ENCODE results near the gene TBC1D7.

The TBC1D7 gene

DNA sequence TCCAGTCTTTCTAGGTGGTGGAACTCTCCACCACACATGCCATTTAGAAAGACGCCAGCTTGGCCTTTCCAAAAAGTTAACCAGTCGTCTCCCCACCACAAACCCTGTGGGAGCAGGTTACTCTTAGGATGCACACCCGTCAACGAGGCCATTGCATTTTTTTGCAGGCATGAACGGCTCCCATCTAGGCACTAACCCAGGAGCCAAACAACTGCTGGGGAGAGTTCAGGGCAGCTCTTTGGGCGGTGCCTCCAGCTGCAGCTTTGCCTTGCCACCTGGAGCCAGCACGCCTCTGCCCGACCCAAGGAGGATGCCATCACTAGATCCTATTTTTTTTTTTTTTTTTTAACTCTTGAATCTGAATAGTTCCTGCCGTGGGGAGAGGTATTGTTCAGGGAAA, 39.9 kb downstream of the TBC1D7 start:
- no peak overlapping the region for H3K4me3 ChIP-seq (ENCODE audit: low read depth, low read length)
- DNase-seq (ENCODE audit: low read depth): no peak
- TF ChIP-seq, protein P1, sequence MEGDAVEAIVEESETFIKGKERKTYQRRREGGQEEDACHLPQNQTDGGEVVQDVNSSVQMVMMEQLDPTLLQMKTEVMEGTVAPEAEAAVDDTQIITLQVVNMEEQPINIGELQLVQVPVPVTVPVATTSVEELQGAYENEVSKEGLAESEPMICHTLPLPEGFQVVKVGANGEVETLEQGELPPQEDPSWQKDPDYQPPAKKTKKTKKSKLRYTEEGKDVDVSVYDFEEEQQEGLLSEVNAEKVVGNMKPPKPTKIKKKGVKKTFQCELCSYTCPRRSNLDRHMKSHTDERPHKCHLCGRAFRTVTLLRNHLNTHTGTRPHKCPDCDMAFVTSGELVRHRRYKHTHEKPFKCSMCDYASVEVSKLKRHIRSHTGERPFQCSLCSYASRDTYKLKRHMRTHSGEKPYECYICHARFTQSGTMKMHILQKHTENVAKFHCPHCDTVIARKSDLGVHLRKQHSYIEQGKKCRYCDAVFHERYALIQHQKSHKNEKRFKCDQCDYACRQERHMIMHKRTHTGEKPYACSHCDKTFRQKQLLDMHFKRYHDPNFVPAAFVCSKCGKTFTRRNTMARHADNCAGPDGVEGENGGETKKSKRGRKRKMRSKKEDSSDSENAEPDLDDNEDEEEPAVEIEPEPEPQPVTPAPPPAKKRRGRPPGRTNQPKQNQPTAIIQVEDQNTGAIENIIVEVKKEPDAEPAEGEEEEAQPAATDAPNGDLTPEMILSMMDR (IDR thresholded peaks at IDR 0.05; ENCODE audit: control insufficient read depth, extremely low read depth, insufficient read depth): no peak

- no peak overlapping the region for H3K4me3 ChIP-seq (ENCODE audit: low read depth, low read length)
- TF ChIP-seq, protein P1 (IDR thresholded peaks at IDR 0.05; ENCODE audit: control insufficient read depth, extremely low read depth, insufficient read depth): no peak
- no peak for DNase-seq (ENCODE audit: low read depth)
These were observed 41.2 kb downstream of the TBC1D7 start for GRCh38 chr6:13287104-13287503.

GRCh38 chr6:13286181-13286580, 42.2 kb downstream of the TBC1D7 start:
- TF ChIP-seq, protein P1 (IDR thresholded peaks at IDR 0.05; ENCODE audit: control insufficient read depth, extremely low read depth, insufficient read depth): no peak
- no peak for DNase-seq (ENCODE audit: low read depth)
- no peak overlapping the region for H3K4me3 ChIP-seq (ENCODE audit: low read depth, low read length)

- H3K4me3 ChIP-seq (ENCODE audit: low read depth, low read length): no peak overlapping the region
- TF ChIP-seq, protein P1 (IDR thresholded peaks at IDR 0.05; ENCODE audit: control insufficient read depth, extremely low read depth, insufficient read depth): no peak
- no peak for DNase-seq (ENCODE audit: low read depth)
These were observed 42.6 kb downstream of the TBC1D7 start for GRCh38 chr6:13285705-13286104.

- TF ChIP-seq, protein P1 (IDR thresholded peaks at IDR 0.05; ENCODE audit: control insufficient read depth, extremely low read depth, insufficient read depth): no peak
- no peak for DNase-seq (ENCODE audit: low read depth)
- no peak overlapping the region for H3K4me3 ChIP-seq (ENCODE audit: low read depth, low read length)
These were observed 43.7 kb downstream of the TBC1D7 start for GRCh38 chr6:13284646-13285045.

GRCh38 chr6:13283331-13283730, 45.0 kb downstream of the TBC1D7 start:
- TF ChIP-seq, protein P1 (IDR thresholded peaks at IDR 0.05; ENCODE audit: control insufficient read depth, extremely low read depth, insufficient read depth): no peak
- DNase-seq (ENCODE audit: low read depth): no peak
- H3K4me3 ChIP-seq (ENCODE audit: low read depth, low read length): no peak overlapping the region

GRCh38 chr6:13282393-13283069, 45.8 kb downstream of the TBC1D7 start:
- TF ChIP-seq, protein P1 (IDR thresholded peaks at IDR 0.05; ENCODE audit: control insufficient read depth, extremely low read depth, insufficient read depth): no peak
- DNase-seq (ENCODE audit: low read depth): no peak
- H3K4me3 ChIP-seq (ENCODE audit: low read depth, low read length): no peak overlapping the region

All from LNCaP clone FGC (cell line).